H9 (cell line): ENCODE results near the gene DTX4. TPM values are rescaled to one million over a fixed set of nuclear protein-coding genes. Genes with fewer than 3 reads are reported as not detected.

Experiments
- DNase-seq: peaks from one replicate; pipeline ENCODE4 v3.0.0-alpha.2; 2017
- H2AFZ ChIP-seq: one replicate; pipeline ENCODE4 v1.6.1; 2013; ENCODE audit warnings: mild to moderate bottlenecking, low read length, control low read depth, moderate library complexity
- H2AK5ac ChIP-seq: 2 replicates; pipeline ENCODE4 v1.6.1; 2013; ENCODE audit warnings: low read length, control low read depth, mixed read lengths; ENCODE audit not compliant: insufficient read length
- H2BK120ac ChIP-seq: one replicate; pipeline ENCODE4 v1.6.1; 2013; ENCODE audit warnings: low read depth, mild to moderate bottlenecking, low read length, control low read depth, inconsistent platforms; ENCODE audit not compliant: poor library complexity, severe bottlenecking
- H2BK12ac ChIP-seq: 2 replicates; pipeline ENCODE4 v1.6.1; 2013; ENCODE audit warnings: low read length, control low read depth, mixed read lengths, low read depth; ENCODE audit not compliant: insufficient read length
- H2BK15ac ChIP-seq: 2 replicates; pipeline ENCODE4 v1.6.1; 2013; ENCODE audit warnings: low read depth, low read length, control low read depth
- H2BK20ac ChIP-seq: one replicate; pipeline ENCODE4 v1.6.1; 2013; ENCODE audit warnings: low read depth, mild to moderate bottlenecking, low read length, control low read depth, inconsistent platforms; ENCODE audit not compliant: poor library complexity, severe bottlenecking
- H2BK5ac ChIP-seq: 2 replicates; pipeline ENCODE4 v1.6.1; 2013; ENCODE audit warnings: low read length, control low read depth, mixed read lengths; ENCODE audit not compliant: insufficient read length
- H3K14ac ChIP-seq: 2 replicates; pipeline ENCODE4 v1.6.1; 2013; ENCODE audit warnings: low read length, control low read depth; ENCODE audit not compliant: insufficient read depth
- H3K18ac ChIP-seq: 2 replicates; pipeline ENCODE4 v1.6.1; 2013; ENCODE audit warnings: low read depth, mild to moderate bottlenecking, mixed read lengths, low read length, control low read depth; ENCODE audit not compliant: insufficient read length
- H3K23ac ChIP-seq: 2 replicates; pipeline ENCODE4 v1.6.1; 2013; ENCODE audit warnings: low read length, control low read depth, mixed read lengths, low read depth; ENCODE audit not compliant: insufficient read length
- H3K23me2 ChIP-seq: 2 replicates; pipeline ENCODE4 v1.6.1; 2013; ENCODE audit warnings: low read depth, mild to moderate bottlenecking, mixed read lengths, low read length, control low read depth; ENCODE audit not compliant: insufficient read length, poor library complexity, severe bottlenecking
- H3K27ac ChIP-seq: 2 replicates; pipeline ENCODE4 v1.5.1; 2013; ENCODE audit warnings: low read length, control low read depth, mixed read lengths, low read depth; ENCODE audit not compliant: insufficient read length
- H3K27me3 ChIP-seq: 2 replicates; pipeline ENCODE4 v1.6.1; 2013; ENCODE audit warnings: low read length, control low read depth, inconsistent platforms; ENCODE audit not compliant: insufficient read depth
- H3K4ac ChIP-seq: 2 replicates; pipeline ENCODE4 v1.6.1; 2013; ENCODE audit warnings: low read depth, mild to moderate bottlenecking, control low read depth, inconsistent platforms, low read length, moderate library complexity
- H3K4me1 ChIP-seq: 2 replicates; pipeline ENCODE4 v1.6.1; 2013; ENCODE audit warnings: low read length, control low read depth, inconsistent platforms; ENCODE audit not compliant: insufficient read depth
- H3K4me2 ChIP-seq: 2 replicates; pipeline ENCODE4 v1.6.1; 2013; ENCODE audit warnings: low read length, control low read depth, mixed read lengths; ENCODE audit not compliant: insufficient read length, insufficient read depth
- H3K56ac ChIP-seq: 2 replicates; pipeline ENCODE4 v1.6.1; 2013; ENCODE audit warnings: low read depth, mild to moderate bottlenecking, mixed read lengths, low read length, control low read depth; ENCODE audit not compliant: insufficient read length
- H3K79me1 ChIP-seq: 2 replicates; pipeline ENCODE4 v1.6.1; 2013; ENCODE audit warnings: low read depth, mild to moderate bottlenecking, moderate library complexity, low read length, control low read depth, inconsistent platforms; ENCODE audit not compliant: insufficient read depth, poor library complexity, severe bottlenecking
- H3K79me2 ChIP-seq: 2 replicates; pipeline ENCODE4 v1.6.1; 2013; ENCODE audit warnings: low read length, control low read depth, inconsistent platforms; ENCODE audit not compliant: insufficient read depth
- H3K9ac ChIP-seq: 2 replicates; pipeline ENCODE4 v1.6.1; 2013; ENCODE audit warnings: low read length, control low read depth, mixed read lengths; ENCODE audit not compliant: insufficient read length; ENCODE audit errors: extremely low read depth
- H3K9me3 ChIP-seq: one replicate; pipeline ENCODE4 v1.6.1; 2013; ENCODE audit warnings: low read depth, low read length, inconsistent platforms; ENCODE audit not compliant: control insufficient read depth
- H3T11ph ChIP-seq: one replicate; pipeline ENCODE4 v1.6.1; 2013; ENCODE audit warnings: mild to moderate bottlenecking, low read length, control low read depth, inconsistent platforms
- H4K20me1 ChIP-seq: one replicate; pipeline ENCODE4 v1.6.1; 2013; ENCODE audit not compliant: control insufficient read depth, insufficient read length, insufficient read depth
- H4K5ac ChIP-seq: 2 replicates; pipeline ENCODE4 v1.6.1; 2013; ENCODE audit warnings: low read depth, mild to moderate bottlenecking, mixed read lengths, low read length, control low read depth; ENCODE audit not compliant: insufficient read length
- H4K8ac ChIP-seq: replicated peaks from 2 replicates; pipeline ENCODE4 v1.6.1; 2013; ENCODE audit warnings: low read length, control low read depth, mixed read lengths, low read depth; ENCODE audit not compliant: insufficient read length
- H4K91ac ChIP-seq: 2 replicates; pipeline ENCODE4 v1.6.1; 2013; ENCODE audit warnings: low read depth, mild to moderate bottlenecking, moderate library complexity, mixed read lengths, low read length, control low read depth; ENCODE audit not compliant: insufficient read length
- H3K27ac Mint-ChIP-seq, 3 experiments: 2 replicates in 2 of 3; 3 replicates in 1 of 3; pipeline ENCODE4 v1.8.0; 2020 to 2021; ENCODE audit warnings: mixed read lengths in 3 of 3, mild to moderate bottlenecking in 1 of 3, moderate library complexity in 1 of 3
- H3K27me3 Mint-ChIP-seq: 2 replicates; pipeline ENCODE4 v1.8.0; 2021; ENCODE audit warnings: low read depth, mild to moderate bottlenecking, moderate library complexity, mixed read lengths
- H3K36me3 Mint-ChIP-seq, 3 experiments: 2 replicates in 2 of 3; 3 replicates in 1 of 3; pipeline ENCODE4 v1.8.0; 2020 to 2021; ENCODE audit warnings: low read depth in 3 of 3, mixed read lengths in 3 of 3; ENCODE audit not compliant: insufficient read depth in 1 of 3
- H3K4me1 Mint-ChIP-seq, 2 experiments: 2 replicates each; pipeline ENCODE4 v1.8.0; 2020; ENCODE audit warnings: mixed read lengths in 2 of 2
- H3K4me3 Mint-ChIP-seq, 2 experiments: 2 replicates in 1 of 2; 3 replicates in 1 of 2; pipeline ENCODE4 v1.8.0; 2020 to 2021; ENCODE audit warnings: mild to moderate bottlenecking in 2 of 2, mixed read lengths in 2 of 2, moderate library complexity in 1 of 2
- H3K9me3 Mint-ChIP-seq, 2 experiments: 2 replicates in 1 of 2; 3 replicates in 1 of 2; pipeline ENCODE4 v1.8.0; 2020; ENCODE audit warnings: mild to moderate bottlenecking in 2 of 2, mixed read lengths in 2 of 2, moderate library complexity in 1 of 2
- WGBS: extraction: QIAGEN DNeasy Blood & Tissue Kit; methylation state at CpG from one replicate; pipeline ENCODE4 v1.1.7; 2013; ENCODE audit warnings: missing lambda C conversion rate, low lambda C conversion rate, mixed read lengths; ENCODE audit not compliant: insufficient read length; ENCODE audit errors: extremely low coverage; 5-methylcytosine and 5-hydroxymethylcytosine counted together
- total RNA-seq: library from RNA; stranded (reverse); gene quantifications from 2 replicates; pipeline ENCODE4 v1.2.1, GENCODE V29; 2021
- TF ChIP-seq, protein P1 (sequence below): fragments of 200-600 bp; sonication (generic); conservative IDR thresholded peaks from 3 replicates; pipeline ENCODE4 v1.8.0; 2021; ENCODE audit warnings: antibody characterized with exemption, mild to moderate bottlenecking

DTX4 gene
- total RNA-seq, 1 experiment from 2014 or later: 13.0 TPM

DNA sequence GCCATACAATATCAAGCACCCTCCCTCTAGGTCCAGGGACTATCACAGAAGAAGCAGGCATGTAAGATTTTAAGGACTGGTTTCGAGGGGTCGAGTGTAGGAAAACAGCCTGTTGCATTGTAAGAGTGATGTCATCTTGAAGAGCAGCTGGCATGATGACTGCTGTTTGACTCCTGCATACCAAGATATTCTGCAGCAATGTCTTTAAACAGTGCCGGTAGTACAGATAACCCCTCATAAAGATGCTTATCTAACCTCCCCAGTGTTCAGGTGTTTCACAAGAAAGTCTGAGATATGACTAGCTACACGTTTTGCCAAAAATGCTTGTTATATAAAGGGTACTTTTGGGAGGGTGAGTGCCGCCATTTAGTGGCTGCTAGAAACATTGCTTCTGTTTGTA is 17.3 kb upstream of the DTX4 start:
- Histone ChIP-seq H4K91ac (no peak overlapping the region), H3K9ac (no peak overlapping the region), H3K9me3 (no peaks in the 10 kb centered on the region), H3K23ac (no peak overlapping the region), H2BK20ac (no peak overlapping the region), H3K79me2 (no peaks in the 10 kb centered on the region), H3K27me3 (no peaks in the 10 kb centered on the region), H4K20me1 (no peaks in the 10 kb centered on the region), H3T11ph (no peak overlapping the region), H3K4me2 (no peak overlapping the region), H3K18ac (no peak overlapping the region), H3K23me2 (no peaks in the 10 kb centered on the region), H3K79me1 (no peaks in the 10 kb centered on the region), H2BK15ac (no peak overlapping the region), H2AFZ (no peak overlapping the region), H3K4ac (no peak overlapping the region), H4K5ac (no peak overlapping the region), H3K14ac (no peak overlapping the region), H3K4me1 (no peaks in the 10 kb centered on the region), H2AK5ac (no peak overlapping the region), H2BK5ac (no peak overlapping the region), H2BK12ac (no peak overlapping the region), H3K56ac (no peak overlapping the region), H3K27ac (no peak overlapping the region), H4K8ac (no peak overlapping the region), H2BK120ac (no peak overlapping the region)
- Mint-ChIP-seq H3K27ac (no peak overlapping the region), H3K9me3 (no peaks in the 10 kb centered on the region), H3K4me1 (peaks cover 4 to 5% of the 10 kb centered on the region in 2 experiments), H3K36me3 (peaks cover 8 to 21% (median 17%) of the 10 kb centered on the region in 3 experiments; a peak in 6 of 7 replicates), H3K4me3 (no peak overlapping the region), H3K27me3 (no peaks in the 10 kb centered on the region; the same call in 1 of the 2 replicates)
- no peak for DNase-seq
- TF ChIP-seq, protein P1, sequence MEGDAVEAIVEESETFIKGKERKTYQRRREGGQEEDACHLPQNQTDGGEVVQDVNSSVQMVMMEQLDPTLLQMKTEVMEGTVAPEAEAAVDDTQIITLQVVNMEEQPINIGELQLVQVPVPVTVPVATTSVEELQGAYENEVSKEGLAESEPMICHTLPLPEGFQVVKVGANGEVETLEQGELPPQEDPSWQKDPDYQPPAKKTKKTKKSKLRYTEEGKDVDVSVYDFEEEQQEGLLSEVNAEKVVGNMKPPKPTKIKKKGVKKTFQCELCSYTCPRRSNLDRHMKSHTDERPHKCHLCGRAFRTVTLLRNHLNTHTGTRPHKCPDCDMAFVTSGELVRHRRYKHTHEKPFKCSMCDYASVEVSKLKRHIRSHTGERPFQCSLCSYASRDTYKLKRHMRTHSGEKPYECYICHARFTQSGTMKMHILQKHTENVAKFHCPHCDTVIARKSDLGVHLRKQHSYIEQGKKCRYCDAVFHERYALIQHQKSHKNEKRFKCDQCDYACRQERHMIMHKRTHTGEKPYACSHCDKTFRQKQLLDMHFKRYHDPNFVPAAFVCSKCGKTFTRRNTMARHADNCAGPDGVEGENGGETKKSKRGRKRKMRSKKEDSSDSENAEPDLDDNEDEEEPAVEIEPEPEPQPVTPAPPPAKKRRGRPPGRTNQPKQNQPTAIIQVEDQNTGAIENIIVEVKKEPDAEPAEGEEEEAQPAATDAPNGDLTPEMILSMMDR: no peak
- WGBS: no CpG with 5 or more reads among the region's 5 CpGs
